CD4-positive, alpha-beta memory T cell (primary cell): ENCODE results near the gene TWF2. TPM values are rescaled to one million over a fixed set of nuclear protein-coding genes. Genes with fewer than 3 reads are reported as not detected.

ENCODE experiments used
- CTCF ChIA-PET: fragments of 350-600 bp; sonication (Branson Sonifier 250); formaldehyde crosslinking; loops from one replicate; lab custom pipeline; 2021; ENCODE audit warnings: inconsistent platforms; ENCODE audit not compliant: partially characterized antibody; lab: Charles Lee
- POLR2A ChIA-PET: fragments of 350-600 bp; sonication (Branson Sonifier 250); formaldehyde crosslinking; loops from one replicate; lab custom pipeline; 2021; ENCODE audit not compliant: partially characterized antibody; lab: Charles Lee
- DNase-seq, 5 donors: peaks; one replicate each; pipeline versions ENCODE4 v3.0.0 to v3.0.0-alpha.2; 2020 to 2022; ENCODE audit warnings: mixed read lengths in 1 of 5
- H3K27ac ChIP-seq: one replicate; pipeline ENCODE4 v1.7.0; 2013; ENCODE audit warnings: low read depth, low read length
- H3K27me3 ChIP-seq: 2 replicates; pipeline ENCODE4 v1.7.0; 2013; ENCODE audit warnings: mild to moderate bottlenecking, low read length, moderate library complexity; ENCODE audit not compliant: insufficient read depth
- H3K36me3 ChIP-seq: 2 replicates; pipeline ENCODE4 v1.7.0; 2013; ENCODE audit warnings: mild to moderate bottlenecking, low read length, moderate library complexity; ENCODE audit not compliant: insufficient read depth
- H3K4me1 ChIP-seq: 2 replicates; pipeline ENCODE4 v1.7.0; 2013; ENCODE audit warnings: mild to moderate bottlenecking, low read length, moderate library complexity; ENCODE audit not compliant: insufficient read depth
- H3K4me3 ChIP-seq, 2 donors: one replicate each; pipeline ENCODE4 v1.7.0; 2013; ENCODE audit warnings: low read length in 2 of 2, mild to moderate bottlenecking in 1 of 2
- H3K9me3 ChIP-seq, 2 donors: one replicate each; pipeline ENCODE4 v1.7.0; 2013; ENCODE audit warnings: low read length in 2 of 2, control low read depth in 1 of 2; ENCODE audit not compliant: control insufficient read depth in 1 of 2
- H3K27ac Mint-ChIP-seq, 7 donors: one replicate each; pipeline ENCODE4 v1.8.0; 2020 to 2021; ENCODE audit warnings: mixed read lengths in 7 of 7, mild to moderate bottlenecking in 6 of 7, inconsistent platforms in 3 of 7, moderate library complexity in 3 of 7
- H3K27me3 Mint-ChIP-seq, 2 donors: one replicate each; pipeline ENCODE4 v1.8.0; 2020 to 2021; ENCODE audit warnings: mixed read lengths in 2 of 2
- H3K36me3 Mint-ChIP-seq, 2 donors: one replicate each; pipeline ENCODE4 v1.8.0; 2020 to 2021; ENCODE audit warnings: mixed read lengths in 2 of 2, inconsistent platforms in 1 of 2, mild to moderate bottlenecking in 1 of 2
- H3K4me1 Mint-ChIP-seq, 4 donors: one replicate each; pipeline ENCODE4 v1.8.0; 2020 to 2021; ENCODE audit warnings: mixed read lengths in 4 of 4, mild to moderate bottlenecking in 1 of 4
- H3K4me3 Mint-ChIP-seq, 8 donors: one replicate each; pipeline ENCODE4 v1.8.0; 2020 to 2021; ENCODE audit warnings: mixed read lengths in 8 of 8, mild to moderate bottlenecking in 7 of 8, moderate library complexity in 6 of 8, inconsistent platforms in 3 of 8
- H3K9me3 Mint-ChIP-seq, 8 donors: one replicate each; pipeline ENCODE4 v1.8.0; 2020 to 2021; ENCODE audit warnings: mixed read lengths in 8 of 8, mild to moderate bottlenecking in 5 of 8, inconsistent platforms in 3 of 8, moderate library complexity in 1 of 8
- intact Hi-C: fragments of 100-400 bp; cut with micrococcal nuclease; formaldehyde crosslinking; loops from one replicate; pipeline ENCODE4 v1.15.1; 2023
- polyA plus RNA-seq, 2 donors: library from polyadenylated mRNA; unstranded; fragments of 300-500 nt; fragmentation: Illumina TruSeq; gene quantifications; one replicate each; pipeline ENCODE4 v1.2.3, GENCODE V29; 2021
- total RNA-seq, 2 experiments: library from RNA; stranded (reverse); gene quantifications; one replicate each; pipeline ENCODE4 v1.2.3, GENCODE V29; 2021

Gene TWF2
- total and polyA plus RNA-seq, 4 experiments from 2014 or later = 69.3 to 124 (median 98.9) TPM

DNA sequence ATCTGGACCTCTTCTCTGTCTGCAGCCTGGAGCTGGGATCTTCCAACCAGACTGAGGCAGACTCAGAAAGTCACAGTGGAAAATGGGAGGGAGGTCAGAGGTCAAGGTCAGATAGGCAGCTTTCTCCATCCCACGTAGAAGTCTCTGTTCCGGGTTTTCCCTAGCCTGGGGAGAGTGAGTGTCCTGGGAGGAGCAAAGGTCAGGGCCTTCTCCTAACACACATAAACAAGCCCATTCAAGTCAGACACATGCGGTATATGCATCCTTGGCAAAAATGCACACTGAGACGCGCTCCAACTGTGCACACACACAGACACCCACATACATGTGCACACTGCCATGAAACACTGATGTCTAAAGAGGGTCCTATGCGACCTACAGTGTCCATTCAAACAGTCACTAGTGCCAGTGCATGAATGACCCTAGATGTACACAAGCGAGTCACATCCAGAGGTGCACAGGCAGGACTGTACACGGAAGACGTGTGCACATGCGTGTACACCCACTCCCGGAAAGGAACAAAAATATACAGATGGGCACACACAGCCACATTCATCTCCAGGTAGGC, 681 bp downstream of the TWF2 start:
- no peak for DNase-seq
- intact Hi-C loops = loop anchor here (2.0 kb wide), 2 partner anchors 15 to 101 kb away; no protein-coding TSS in a partner anchor
- Histone ChIP-seq H3K9me3 (no peaks in the 10 kb centered on the region), H3K36me3 (peaks cover 17% of the 10 kb centered on the region), H3K27me3 (no peaks in the 10 kb centered on the region), H3K27ac (peak overlapping the region; percentile 92), H3K4me3 (peak overlapping the region; percentile 32 to 93), H3K4me1 (peaks cover 75% of the 10 kb centered on the region)
- peak overlapping the region; percentile 82 to 97 (median 95) for H3K27ac Mint-ChIP-seq
- no peaks in the 10 kb centered on the region for H3K9me3 Mint-ChIP-seq
- no peaks in the 10 kb centered on the region for H3K27me3 Mint-ChIP-seq
- H3K4me1 Mint-ChIP-seq = peaks cover 39 to 92% (median 66%) of the 10 kb centered on the region in 4 donors
- ChIA-PET CTCF (interaction anchor here (0.9 to 31.1 kb wide), 7 partner anchors 15 to 112 kb away, joined by 3 to 684 read pairs (median 11); partner anchors contain the start of genes GLYCTK, TLR9 and WDR82), POLR2A (interaction anchor here (1.0 to 38.1 kb wide), 17 partner anchors 8 to 210 kb away, joined by 3 to 1950 read pairs (median 11); partner anchors contain the start of genes GLYCTK, PPM1M, TLR9 and WDR82)
- peak overlapping the region; percentile 93 to 99 (median 98) for H3K4me3 Mint-ChIP-seq
- H3K36me3 Mint-ChIP-seq = peaks cover 0 to 23% of the 10 kb centered on the region in 2 donors

DNA sequence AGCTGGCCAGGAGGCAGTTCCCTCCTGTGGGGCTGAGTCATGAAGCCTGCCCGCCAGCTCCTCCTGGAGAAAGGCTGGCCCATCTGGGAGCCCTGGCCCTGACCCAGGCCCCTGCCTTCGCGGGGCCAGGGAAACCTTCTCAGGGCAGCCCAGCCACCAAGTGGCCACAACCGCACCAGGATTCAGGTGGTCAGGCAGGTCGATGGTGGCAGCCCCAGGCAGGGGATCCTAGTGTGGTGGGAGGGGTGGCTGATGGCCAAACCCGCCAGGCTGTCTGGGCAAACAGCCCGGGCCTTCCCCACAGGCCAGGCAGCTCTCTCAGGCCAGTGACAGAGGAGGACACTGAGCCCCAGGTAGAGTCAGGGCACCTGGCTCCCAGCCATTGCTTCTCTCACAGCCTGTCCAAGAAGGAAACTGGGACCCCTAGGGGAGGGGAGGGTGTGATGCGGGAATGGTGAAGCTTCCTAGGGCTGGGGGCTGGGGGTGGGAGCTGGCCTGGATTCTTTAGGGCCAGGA, 1.2 kb downstream of the TWF2 start:
- H3K27me3 Mint-ChIP-seq = no peaks in the 10 kb centered on the region
- H3K9me3 ChIP-seq = no peaks in the 10 kb centered on the region
- peak overlapping the region; percentile 92 for H3K27ac ChIP-seq
- H3K4me3 Mint-ChIP-seq = peak overlapping the region; percentile 93 to 99 (median 98)
- intact Hi-C loops = loop anchor here (2.0 kb wide), 2 partner anchors 15 to 101 kb away; no protein-coding TSS in a partner anchor
- peaks cover 0 to 25% of the 10 kb centered on the region in 2 donors for H3K36me3 Mint-ChIP-seq
- H3K27me3 ChIP-seq = no peaks in the 10 kb centered on the region
- no peak for DNase-seq
- peaks cover 39 to 93% (median 68%) of the 10 kb centered on the region in 4 donors for H3K4me1 Mint-ChIP-seq
- ChIA-PET CTCF (interaction anchor here (0.9 to 31.1 kb wide), 6 partner anchors 15 to 113 kb away, joined by 3 to 684 read pairs (median 95); partner anchors contain the start of genes GLYCTK, TLR9 and WDR82), POLR2A (interaction anchor here (1.3 to 38.1 kb wide), 12 partner anchors 8 to 102 kb away, joined by 3 to 1950 read pairs (median 16); partner anchors contain the start of genes GLYCTK, PPM1M and WDR82)
- peak overlapping the region in 6 of 7 donors; percentile 48 to 97 (median 86) for H3K27ac Mint-ChIP-seq
- peaks cover 81% of the 10 kb centered on the region for H3K4me1 ChIP-seq
- peaks cover 17% of the 10 kb centered on the region for H3K36me3 ChIP-seq
- no peaks in the 10 kb centered on the region for H3K9me3 Mint-ChIP-seq
- H3K4me3 ChIP-seq = peak overlapping the region; percentile 11 to 93

DNA sequence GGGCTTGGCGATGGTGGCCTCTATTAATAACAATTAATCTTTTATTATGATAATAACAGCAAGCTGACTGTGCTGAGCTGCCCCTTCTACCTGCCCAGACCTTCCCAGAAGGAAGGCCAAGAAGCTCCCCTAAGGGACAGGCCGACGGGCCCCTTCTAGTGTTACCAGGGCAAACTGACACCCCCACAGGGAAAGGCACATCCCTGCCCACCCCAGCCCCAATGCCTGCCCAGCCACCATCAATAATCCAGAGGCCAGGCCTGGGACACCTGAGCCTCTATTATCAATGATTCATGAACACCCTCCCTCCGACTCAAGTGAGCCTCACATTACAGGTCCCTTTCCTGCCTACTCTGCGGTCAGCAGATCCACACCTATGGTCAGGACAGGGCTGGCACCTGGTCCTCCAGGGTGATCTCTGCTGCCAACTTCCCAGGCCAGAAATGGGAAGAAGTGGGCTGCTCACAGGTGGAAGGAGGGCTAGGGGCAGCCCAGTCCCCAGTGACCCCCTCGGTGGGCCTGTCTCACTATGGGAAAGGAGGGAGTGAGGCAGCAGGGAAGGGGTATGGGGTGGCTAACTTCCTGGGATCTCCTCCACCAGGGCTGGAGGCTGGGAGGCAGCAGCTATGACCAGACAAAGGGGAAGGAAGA, 1.8 kb downstream of the TWF2 start:
- H3K27ac ChIP-seq = peak overlapping the region; percentile 92
- intact Hi-C loops = no loop called here
- POLR2A ChIA-PET = interaction anchor here (1.5 to 38.1 kb wide), 8 partner anchors 11 to 81 kb away, joined by 5 to 1950 read pairs (median 20); partner anchors contain the start of genes GLYCTK, PPM1M and WDR82

GRCh38 chr3:52236424-52236886, 2.5 kb downstream of the TWF2 start:
- H3K4me1 Mint-ChIP-seq = peaks cover 42 to 95% (median 68%) of the 10 kb centered on the region in 4 donors
- H3K36me3 Mint-ChIP-seq = peaks cover 3 to 33% of the 10 kb centered on the region in 2 donors
- CTCF ChIA-PET = interaction anchor here (0.7 to 31.1 kb wide), 6 partner anchors 11 to 491 kb away, joined by 3 to 684 read pairs (median 92); partner anchors contain the start of genes GLYCTK, TLR9 and WDR82
- Histone ChIP-seq H3K4me3 (no peak overlapping the region), H3K4me1 (peaks cover 85% of the 10 kb centered on the region), H3K36me3 (peaks cover 17% of the 10 kb centered on the region), H3K9me3 (no peaks in the 10 kb centered on the region), H3K27me3 (no peaks in the 10 kb centered on the region), H3K27ac (peak overlapping the region; percentile 92)
- peak overlapping the region in 6 of 7 donors; percentile 13 to 82 (median 56) for H3K27ac Mint-ChIP-seq
- H3K27me3 Mint-ChIP-seq = no peaks in the 10 kb centered on the region
- DNase-seq = no peak
- H3K4me3 Mint-ChIP-seq = peak overlapping the region in 7 of 8 donors; percentile 54 to 99 (median 59)
- no peaks in the 10 kb centered on the region for H3K9me3 Mint-ChIP-seq
- intact Hi-C loops = no loop called here
- POLR2A ChIA-PET = interaction anchor here (1.5 to 38.1 kb wide), 8 partner anchors 11 to 103 kb away, joined by 5 to 1950 read pairs (median 20); partner anchors contain the start of genes GLYCTK, PPM1M, TLR9 and WDR82

More for the DNA sequence above, 1.8 kb downstream of the TWF2 start:
- peaks cover 41 to 96% (median 69%) of the 10 kb centered on the region in 4 donors for H3K4me1 Mint-ChIP-seq
- Histone ChIP-seq H3K9me3 (no peaks in the 10 kb centered on the region), H3K36me3 (peaks cover 17% of the 10 kb centered on the region), H3K27me3 (no peaks in the 10 kb centered on the region), H3K4me1 (peaks cover 85% of the 10 kb centered on the region), H3K4me3 (peak overlapping the region; percentile 11 to 93)
- no peaks in the 10 kb centered on the region for H3K9me3 Mint-ChIP-seq
- H3K36me3 Mint-ChIP-seq = peaks cover 0 to 28% of the 10 kb centered on the region in 2 donors
- DNase-seq = no peak
- H3K4me3 Mint-ChIP-seq = peak overlapping the region; percentile 54 to 99 (median 94)
- no peaks in the 10 kb centered on the region for H3K27me3 Mint-ChIP-seq
- H3K27ac Mint-ChIP-seq = peak overlapping the region; percentile 12 to 90 (median 78)
- CTCF ChIA-PET = interaction anchor here (1.3 to 31.1 kb wide), 5 partner anchors 11 to 100 kb away, joined by 3 to 684 read pairs (median 179); partner anchors contain the start of genes GLYCTK, TLR9 and WDR82

GRCh38 chr3:52234516-52235447, 4.2 kb downstream of the TWF2 start:
- peak overlapping the region in 5 of 8 donors; percentile 31 to 60 (median 46) for H3K4me3 Mint-ChIP-seq
- Histone ChIP-seq H3K27ac (no peak overlapping the region), H3K36me3 (peaks cover 33% of the 10 kb centered on the region), H3K4me3 (no peak overlapping the region), H3K27me3 (no peaks in the 10 kb centered on the region), H3K9me3 (no peaks in the 10 kb centered on the region), H3K4me1 (peaks cover 74% of the 10 kb centered on the region)
- ChIA-PET POLR2A (interaction anchor here (0.9 to 38.1 kb wide), 7 partner anchors 9 to 105 kb away, joined by 6 to 1950 read pairs (median 13); partner anchors contain the start of genes GLYCTK, PPM1M, TLR9 and WDR82), CTCF (interaction anchor here (0.8 to 31.1 kb wide), 6 partner anchors 8 to 179 kb away, joined by 3 to 684 read pairs (median 92); partner anchors contain the start of genes DUSP7, GLYCTK, TLR9 and WDR82)
- H3K27ac Mint-ChIP-seq = peak overlapping the region; percentile 63 to 82 (median 75)
- intact Hi-C loops = no loop called here
- peaks cover 29 to 93% (median 56%) of the 10 kb centered on the region in 4 donors for H3K4me1 Mint-ChIP-seq
- H3K27me3 Mint-ChIP-seq = no peaks in the 10 kb centered on the region
- H3K36me3 Mint-ChIP-seq = peaks cover 14 to 42% of the 10 kb centered on the region in 2 donors
- H3K9me3 Mint-ChIP-seq = no peaks in the 10 kb centered on the region
- no peak for DNase-seq
